ENCODE data around the gene SON. TPM values are rescaled to one million over a fixed set of nuclear protein-coding genes. Genes with fewer than 3 reads are reported as not detected.

Gene SON
- total RNA-seq, 1 experiment from 2014 or later = 183 TPM

GRCh38 chr21:33558777-33559421 is 16.1 kb downstream of the SON start:
- no peak for ATAC-seq
- no TSS peak for BruUV-seq (replicated peaks)
- no peak overlapping the region for H3K4me3 ChIP-seq (ENCODE audit: low read depth in 2 of 2, low read length in 2 of 2)
- ChIA-PET POLR2A (no interaction called here), CTCF (interaction anchor here (0.6 kb wide), 1 partner anchor 18 kb away, joined by 6 read pairs; no protein-coding TSS in a partner anchor)
- TF ChIP-seq TCF7L2 (IDR thresholded peaks at IDR 0.05; ENCODE audit: low read depth, low read length) = no peak
- TF ChIP-seq SIN3A (IDR thresholded peaks at IDR 0.05; ENCODE audit: borderline replicate concordance, insufficient read depth, low read depth, low read length) = no peak
- no peak for TF ChIP-seq REST (IDR thresholded peaks at IDR 0.05; ENCODE audit: insufficient read depth in 1 of 2, low read depth in 2 of 2, low read length in 1 of 2)
- TF ChIP-seq POLR2AphosphoS5 (IDR thresholded peaks at IDR 0.05; ENCODE audit: low read depth, low read length) = no peak
- intact Hi-C loops (cut with micrococcal nuclease; ENCODE audit: unreplicated experiment) (no loop called here), in situ Hi-C loops (cut with HindIII; ENCODE audit: low pct_unique_long_range_greater_than_20kb, low sequenced_read_pairs) (no loop called here)
- H3K27me3 ChIP-seq (ENCODE audit: control insufficient read depth, insufficient read depth, low read length) = no peaks in the 10 kb centered on the region
- H3K9me3 ChIP-seq (ENCODE audit: control insufficient read depth, insufficient read depth, low read depth, low read length) = no peaks in the 10 kb centered on the region
- H3K27ac ChIP-seq (ENCODE audit: low read length) = no peak overlapping the region
- no peak for DNase-seq (ENCODE audit: low read depth, low spot score)
- H3K36me3 ChIP-seq (ENCODE audit: control insufficient read depth, insufficient read depth, low read length) = peaks cover 80% of the 10 kb centered on the region
- H3K4me1 ChIP-seq (ENCODE audit: control insufficient read depth, insufficient read depth, low read length) = no peaks in the 10 kb centered on the region

GRCh38 chr21:33559813-33560212 is 17.0 kb downstream of the SON start:
- no peak for DNase-seq (ENCODE audit: low read depth, low spot score)
- Histone ChIP-seq H3K9me3 (ENCODE audit: control insufficient read depth, insufficient read depth, low read depth, low read length) (no peaks in the 10 kb centered on the region), H3K4me3 (ENCODE audit: low read depth in 2 of 2, low read length in 2 of 2) (no peak overlapping the region), H3K27me3 (ENCODE audit: control insufficient read depth, insufficient read depth, low read length) (no peaks in the 10 kb centered on the region), H3K27ac (ENCODE audit: low read length) (no peak overlapping the region), H3K36me3 (ENCODE audit: control insufficient read depth, insufficient read depth, low read length) (peaks cover 73% of the 10 kb centered on the region), H3K4me1 (ENCODE audit: control insufficient read depth, insufficient read depth, low read length) (no peaks in the 10 kb centered on the region)
- ChIA-PET POLR2A (no interaction called here), CTCF (interaction anchor here (0.7 kb wide), 1 partner anchor 194 kb away, joined by 3 read pairs; no protein-coding TSS in a partner anchor)
- no TSS peak for BruUV-seq (replicated peaks)
- TF ChIP-seq POLR2AphosphoS5 (IDR thresholded peaks at IDR 0.05; ENCODE audit: low read depth, low read length) = no peak
- no peak for TF ChIP-seq REST (IDR thresholded peaks at IDR 0.05; ENCODE audit: insufficient read depth in 1 of 2, low read depth in 2 of 2, low read length in 1 of 2)
- TF ChIP-seq CTCF (IDR thresholded peaks at IDR 0.05) = no peak
- TF ChIP-seq SIN3A (IDR thresholded peaks at IDR 0.05; ENCODE audit: borderline replicate concordance, insufficient read depth, low read depth, low read length) = no peak
- no peak for TF ChIP-seq TCF7L2 (IDR thresholded peaks at IDR 0.05; ENCODE audit: low read depth, low read length)
- no peak for ATAC-seq
- intact Hi-C loops (cut with micrococcal nuclease; ENCODE audit: unreplicated experiment) (no loop called here), in situ Hi-C loops (cut with HindIII; ENCODE audit: low pct_unique_long_range_greater_than_20kb, low sequenced_read_pairs) (no loop called here)
